Stimulated activated CD8-positive, alpha-beta memory T cell treated with anti-CD3 and anti-CD28 coated beads, Interleukin-15, amount 100 ng/mL, for 48 hours (primary cell): ENCODE measurements around the gene MRPL11.
A peak's percentile ranks its signal among the peaks of the same experiment; 100 is the strongest.
"Not testable (repeated sequence)": the region's sequence is repeated elsewhere in the genome, so short reads cannot be mapped to it uniquely, and the experiment has no call there.

Experiments used
- DNase-seq, 2 donors: peaks; one replicate each; pipeline ENCODE4 v3.0.0-alpha.2; 2020; ENCODE audit warnings: low read depth in 2 of 2

The MRPL11 gene

GRCh38 chr11:66467034-66467659, 28.5 kb upstream of the MRPL11 start:
- no peak for DNase-seq

- DNase-seq, result peak; percentile 80 to 85
Observed at GRCh38 chr11:66466225-66467033, 27.8 kb upstream of the MRPL11 start, which contains the start of gene PELI3. Gene PELI3, plus strand, starts transcription at chr11:66466905. Its CDS starts 1,224 bp downstream, at chr11:66468129.

GRCh38 chr11:66465373-66466224, 27.0 kb upstream of the MRPL11 start:
- DNase-seq, result no peak

GRCh38 chr11:66464916-66465315, 26.3 kb upstream of the MRPL11 start:
- no peak for DNase-seq

- not testable (repeated sequence) for DNase-seq
Observed at GRCh38 chr11:66464116-66464515, 25.5 kb upstream of the MRPL11 start.

GRCh38 chr11:66462911-66463310, 24.3 kb upstream of the MRPL11 start:
- DNase-seq, result no peak

- DNase-seq, result no peak
Observed at GRCh38 chr11:66462010-66462409, 23.4 kb upstream of the MRPL11 start.

- DNase-seq, result no peak
Observed at GRCh38 chr11:66459138-66459778, 20.6 kb upstream of the MRPL11 start.

GRCh38 chr11:66457826-66458225, 19.2 kb upstream of the MRPL11 start:
- DNase-seq, result no peak

GRCh38 chr11:66454828-66455227, 16.2 kb upstream of the MRPL11 start:
- no peak for DNase-seq

GRCh38 chr11:66454247-66454646, 15.6 kb upstream of the MRPL11 start:
- no peak for DNase-seq

GRCh38 chr11:66451663-66452062, 13.0 kb upstream of the MRPL11 start:
- DNase-seq, result no peak

- no peak for DNase-seq
Observed at GRCh38 chr11:66450560-66450959, 11.9 kb upstream of the MRPL11 start.

- no peak for DNase-seq
Observed at GRCh38 chr11:66448523-66448922, 9.9 kb upstream of the MRPL11 start.

GRCh38 chr11:66447012-66447411, 8.4 kb upstream of the MRPL11 start:
- DNase-seq, result no peak

- DNase-seq, result no peak
Observed at GRCh38 chr11:66443602-66444001, 5.0 kb upstream of the MRPL11 start.

- not testable (repeated sequence) for DNase-seq
Observed at GRCh38 chr11:66440940-66441282, 2.3 kb upstream of the MRPL11 start.

- not testable (repeated sequence) for DNase-seq
Observed at GRCh38 chr11:66440101-66440939, 1.7 kb upstream of the MRPL11 start.

GRCh38 chr11:66437979-66438503, 607 bp downstream of the MRPL11 start:
- no peak for DNase-seq

GRCh38 chr11:66432597-66432996, 6.1 kb downstream of the MRPL11 start:
- no peak for DNase-seq

GRCh38 chr11:66431871-66432329, 6.7 kb downstream of the MRPL11 start:
- DNase-seq, result not testable (repeated sequence)
